GM21529 (cell line): ENCODE results near the gene KRT5.
"Not testable (repeated sequence)": the region's sequence is repeated elsewhere in the genome, so short reads cannot be mapped to it uniquely, and the experiment has no call there.

Source experiments
- ATAC-seq: cut with Tn5 transposase; IDR thresholded peaks from one replicate; pipeline ENCODE4 v1.9.1; 2021; ENCODE audit not compliant: unreplicated experiment

Gene KRT5

GRCh38 chr12:52496590-52497071, 23.6 kb downstream of the KRT5 start:
- no peak for ATAC-seq

- ATAC-seq = no peak
Measured at GRCh38 chr12:52496054-52496453, 24.1 kb downstream of the KRT5 start.

DNA sequence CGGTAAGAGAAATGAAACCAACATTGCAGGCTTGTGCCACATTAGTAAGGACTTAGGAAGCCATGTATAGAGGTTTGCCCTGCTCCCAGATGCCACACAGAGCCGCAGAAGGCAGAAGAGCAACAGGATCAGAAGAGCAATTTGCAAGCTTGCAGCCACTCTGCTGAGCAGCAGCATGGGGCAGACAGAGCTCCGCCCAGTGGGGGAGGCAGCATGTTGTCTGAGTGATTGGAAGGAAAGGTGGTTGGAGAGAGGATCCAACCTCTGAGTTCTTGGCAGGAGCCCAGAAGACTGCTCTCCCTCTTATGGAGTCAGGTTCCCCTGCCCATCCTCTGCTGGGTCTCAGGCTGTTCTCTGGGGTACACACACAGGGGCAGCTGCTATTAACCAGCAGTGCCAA, 24.8 kb downstream of the KRT5 start:
- no peak for ATAC-seq

DNA sequence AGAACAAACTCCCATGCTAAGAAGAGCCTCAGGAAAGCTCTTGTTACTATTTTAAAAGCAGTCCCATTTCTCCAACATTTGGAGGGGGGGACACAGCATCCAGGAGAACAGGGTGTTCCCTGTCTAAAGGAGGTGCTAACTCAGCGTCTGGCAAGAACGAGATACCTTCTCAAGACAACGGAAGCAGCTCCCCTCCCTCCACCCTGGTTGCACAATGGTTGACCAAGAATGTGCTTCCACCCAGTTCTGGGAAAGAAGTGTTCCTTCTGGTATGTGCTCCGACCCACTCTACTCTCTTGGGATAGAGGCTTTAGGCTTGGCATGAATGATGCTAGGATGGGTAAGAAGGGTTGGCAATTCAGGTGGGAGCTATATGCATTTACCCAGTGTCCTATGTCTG, 25.7 kb downstream of the KRT5 start:
- ATAC-seq = no peak

- no peak for ATAC-seq
Measured at GRCh38 chr12:52494100-52494499, 26.1 kb downstream of the KRT5 start.

DNA sequence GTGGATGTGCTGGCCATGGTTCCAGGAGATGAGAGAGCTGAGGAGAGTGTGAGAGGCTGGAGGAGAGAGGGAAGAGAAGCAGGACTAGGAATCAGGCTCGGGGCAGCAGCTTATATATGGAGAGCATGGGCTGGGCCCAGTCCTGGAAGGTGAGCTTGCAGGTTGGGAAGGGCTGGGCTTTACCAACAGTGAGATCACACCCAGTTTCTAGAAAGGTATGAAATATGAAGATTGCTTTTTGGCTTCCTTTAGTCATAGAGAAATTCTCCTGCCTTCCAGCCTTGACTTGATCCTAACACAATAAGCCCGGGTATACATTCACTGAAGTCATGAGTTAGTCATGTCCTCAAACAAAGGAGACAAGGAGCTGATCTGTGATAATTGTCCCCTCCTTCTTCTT, 27.0 kb downstream of the KRT5 start, which contains the start of gene KRT6A:
KRT6A (minus strand) TSS at position 86 of the 400 bp plus-strand sequence; CDS start at position 17, 69 bp downstream.
- no peak for ATAC-seq

- ATAC-seq = not testable (repeated sequence)
Measured at GRCh38 chr12:52492405-52492804, 27.8 kb downstream of the KRT5 start.

GRCh38 chr12:52491495-52491894, 28.7 kb downstream of the KRT5 start:
- not testable (repeated sequence) for ATAC-seq

DNA sequence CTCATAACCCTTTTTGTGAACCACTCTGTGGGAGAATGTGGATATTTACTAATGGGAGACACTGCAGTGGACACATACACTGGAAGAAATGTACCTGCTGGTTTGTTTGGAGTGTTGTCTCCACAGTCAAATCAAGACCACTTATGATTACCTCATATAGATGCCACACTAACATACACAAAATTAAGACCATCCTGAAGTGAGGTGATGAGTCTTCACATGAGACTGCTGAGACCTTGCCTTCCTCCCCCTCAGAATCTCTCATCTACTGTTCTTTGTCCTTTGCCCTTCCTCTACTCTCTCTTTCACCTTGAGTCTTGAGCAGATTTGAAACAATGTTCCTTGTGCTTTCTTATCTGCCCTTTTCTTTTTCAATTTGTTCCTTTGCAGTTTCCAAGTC, 31.5 kb downstream of the KRT5 start:
- no peak for ATAC-seq

DNA sequence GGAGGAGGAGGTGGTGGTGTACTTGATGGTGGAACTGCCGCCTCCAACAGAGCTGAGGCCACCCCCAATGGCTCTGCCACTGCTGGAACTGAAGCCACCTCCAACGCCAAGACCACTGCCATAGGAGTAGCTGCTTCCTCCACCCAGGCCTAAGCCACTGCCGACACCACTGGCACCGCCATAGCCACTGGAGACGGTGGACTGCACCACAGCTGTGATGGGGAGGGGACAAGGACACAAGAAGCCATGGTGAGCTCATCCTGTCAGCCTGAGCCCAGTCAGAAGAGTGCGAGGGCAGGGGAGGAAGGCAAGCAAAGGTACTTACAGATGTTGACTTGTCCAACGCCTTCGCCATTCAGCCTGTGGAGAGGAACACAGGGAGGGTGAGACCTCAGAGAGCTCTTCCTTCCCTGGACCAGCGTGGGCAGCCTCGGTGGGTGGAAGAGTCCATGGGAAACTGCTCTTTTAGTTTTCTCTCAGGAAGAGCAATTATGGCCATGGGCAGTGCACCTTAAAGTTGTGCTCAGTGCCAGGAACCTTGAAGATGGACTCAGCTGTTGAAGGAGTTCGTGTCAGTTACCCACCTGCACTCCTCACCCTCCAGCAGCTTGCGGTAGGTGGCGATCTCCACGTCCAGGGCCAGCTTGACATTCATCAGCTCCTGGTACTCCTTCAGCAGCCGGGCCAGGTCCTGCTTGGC, 32.3 kb downstream of the KRT5 start:
- ATAC-seq = not testable (repeated sequence)

DNA sequence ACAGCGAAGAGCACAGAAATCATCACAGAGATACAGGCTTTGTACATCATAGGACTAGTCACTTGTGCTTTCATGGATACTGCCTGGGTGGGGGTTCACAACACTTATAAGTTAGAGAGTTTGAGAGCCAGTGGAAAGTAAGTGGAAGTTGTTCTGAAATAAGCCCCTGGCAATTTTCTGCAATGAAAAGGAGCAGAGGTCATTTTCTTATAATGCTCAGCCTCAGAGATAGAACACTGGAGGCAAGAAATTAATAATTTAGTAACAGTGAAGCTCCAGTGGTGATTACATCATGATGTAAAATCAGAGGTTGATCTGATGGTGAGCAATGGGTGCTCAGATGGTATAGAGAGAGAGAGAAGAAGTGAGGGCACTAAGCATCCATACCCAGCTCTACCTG, 33.0 kb downstream of the KRT5 start:
- ATAC-seq = no peak

DNA sequence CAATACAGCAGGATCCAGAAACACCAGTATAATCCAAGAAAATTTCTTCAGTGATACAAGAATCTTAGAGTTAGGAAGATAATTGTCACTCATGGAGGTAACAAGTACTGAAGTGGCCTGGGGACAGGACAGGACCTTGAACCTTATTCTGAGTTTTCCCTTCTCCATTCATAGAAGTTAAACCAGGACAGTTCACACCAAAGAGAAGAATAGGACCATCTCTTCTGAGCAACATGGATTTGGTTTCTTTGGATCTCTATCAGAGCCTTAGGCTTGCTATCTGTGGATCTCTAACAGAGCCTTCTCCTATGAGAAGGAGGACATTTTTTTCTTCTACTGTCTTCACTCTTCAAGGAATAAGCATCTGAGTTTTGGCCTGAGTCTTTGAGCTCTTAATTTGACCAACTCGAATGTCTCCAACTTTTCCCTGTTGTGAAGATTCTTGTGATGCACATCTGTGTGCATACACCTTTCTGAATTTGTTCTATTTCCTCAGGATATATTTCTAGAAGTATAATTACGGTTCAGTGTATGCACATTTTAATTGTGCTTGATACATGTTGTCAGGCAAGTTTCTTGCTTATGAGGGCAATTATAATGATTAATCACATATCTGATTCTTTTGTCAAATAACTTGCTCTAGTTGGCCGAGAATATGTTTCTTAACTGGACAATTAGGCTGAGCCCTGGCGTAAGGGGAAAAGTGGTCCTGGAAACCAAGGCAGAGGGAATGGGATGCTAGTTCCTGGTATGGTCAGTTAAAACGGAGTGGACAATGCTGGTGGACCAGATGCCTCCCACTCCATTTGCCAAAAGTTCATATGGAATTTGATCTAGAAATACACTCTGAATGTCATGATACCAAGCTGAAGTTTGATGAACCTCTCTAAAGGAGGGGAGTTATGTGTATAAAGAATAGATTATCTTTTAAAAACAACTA, 33.8 kb downstream of the KRT5 start:
- no peak for ATAC-seq

DNA sequence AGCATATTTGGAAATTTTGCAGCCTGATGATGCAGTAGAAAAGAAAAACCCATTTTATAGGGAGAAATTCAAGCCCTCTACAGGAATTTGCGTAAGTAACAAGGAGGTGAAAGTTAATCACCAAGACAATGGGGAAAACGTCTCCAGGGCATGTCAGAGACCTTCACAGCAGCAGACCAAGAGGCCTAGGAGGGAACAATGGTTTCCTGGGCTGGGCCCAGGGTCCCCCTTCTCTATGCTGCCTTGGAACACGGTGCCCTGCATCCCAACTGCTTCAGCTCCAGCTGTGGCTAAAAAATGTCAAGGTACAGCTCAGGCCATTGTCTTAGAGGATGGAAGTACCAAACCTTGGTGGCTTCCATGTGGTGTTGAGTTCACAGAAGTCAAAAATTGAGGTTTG, 40.1 kb downstream of the KRT5 start:
- no peak for ATAC-seq

DNA sequence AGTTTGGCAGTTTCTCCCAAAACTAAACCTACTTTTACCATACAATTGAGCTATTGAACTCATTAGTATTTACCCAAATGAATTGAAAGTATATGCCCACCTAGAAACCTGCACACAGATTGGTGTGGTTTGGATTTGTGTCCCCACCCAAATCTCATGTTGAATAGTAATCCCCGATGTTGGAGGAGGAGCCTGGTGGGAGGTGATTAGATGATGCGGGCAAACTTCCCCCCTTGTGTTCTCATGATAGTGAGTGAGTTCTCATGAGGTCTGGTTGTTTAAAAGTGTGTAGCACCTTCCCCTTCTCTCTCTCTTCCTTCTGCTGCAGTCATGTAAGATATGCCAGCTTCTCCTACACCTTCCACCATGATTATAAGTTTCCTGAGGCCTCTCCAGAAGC, 42.5 kb downstream of the KRT5 start:
- ATAC-seq = no peak

DNA sequence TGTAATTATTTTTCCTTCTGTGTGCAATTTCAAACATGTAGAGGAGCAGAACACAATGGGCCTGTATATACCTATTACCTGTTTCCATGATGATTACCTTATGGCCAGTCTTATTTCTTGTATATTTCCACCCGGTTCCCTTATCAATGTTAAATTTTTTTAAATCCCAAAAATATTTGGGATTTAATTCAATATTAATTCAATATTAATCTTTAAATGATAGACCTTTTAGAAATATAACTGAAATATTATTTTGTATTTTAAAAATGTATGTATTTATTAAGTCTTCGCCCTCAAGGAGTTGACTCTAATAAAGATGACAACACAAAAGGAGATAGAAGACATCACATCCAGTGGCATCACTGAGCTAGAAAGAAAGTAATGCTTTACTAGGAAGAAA, 46.0 kb downstream of the KRT5 start:
- ATAC-seq = no peak

- ATAC-seq = no peak
Measured at GRCh38 chr12:52473768-52474167, 46.4 kb downstream of the KRT5 start, which contains the start of gene KRT6C. Gene KRT6C, minus strand, starts transcription at chr12:52473805. Its CDS starts 68 bp downstream, at chr12:52473737.

DNA sequence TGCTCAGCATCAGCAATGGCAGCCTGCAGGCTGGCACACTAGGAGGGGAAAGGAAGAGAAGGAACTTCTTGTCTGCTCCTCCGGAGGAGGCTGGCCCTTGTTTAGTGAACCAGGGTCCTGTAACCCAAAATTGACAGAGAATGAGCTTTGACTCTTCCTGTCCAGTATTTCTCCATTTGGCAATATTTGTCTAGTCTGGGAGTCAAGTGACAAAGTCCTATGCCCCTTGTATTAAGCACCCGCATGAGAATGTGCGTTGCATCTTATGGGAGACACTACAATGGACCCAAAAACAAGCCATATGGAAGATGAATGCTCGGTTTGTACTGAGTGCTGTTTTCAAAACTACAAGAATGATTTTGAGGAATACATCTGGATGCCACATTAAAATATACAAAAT, 50.3 kb downstream of the KRT5 start:
- ATAC-seq = no peak

DNA sequence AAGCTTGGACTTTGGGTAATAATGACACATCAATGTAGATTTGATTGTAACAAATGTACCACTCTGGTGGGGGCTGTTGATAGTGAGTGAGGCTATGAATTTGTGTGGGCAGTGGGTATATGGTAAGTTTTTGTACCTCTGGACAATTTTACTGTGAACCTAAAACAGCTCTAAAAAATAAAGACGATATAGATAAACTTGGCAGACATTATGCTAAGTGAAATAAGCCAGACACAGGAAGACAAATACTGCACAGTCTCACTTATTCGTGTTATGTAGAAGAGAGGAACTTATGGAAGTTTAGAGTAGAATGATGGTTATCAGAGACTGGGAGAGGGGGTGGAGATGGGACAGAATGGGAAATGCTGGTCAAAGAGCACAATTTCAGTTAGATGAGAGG, 55.3 kb downstream of the KRT5 start:
- ATAC-seq = no peak
